GM18951 (cell line): ENCODE measurements around the gene HNF4A.

Experiments
- POLR2A ChIP-seq: IDR thresholded peaks from 4 replicates; pipeline ENCODE4 v1.6.1; 2011; ENCODE audit warnings: mild to moderate bottlenecking; ENCODE audit not compliant: insufficient read length, insufficient read depth; ENCODE audit errors: extremely low read depth
- in situ Hi-C: fragments of 300-500 bp; cut with MboI; formaldehyde crosslinking; loops from one replicate; pipeline ENCODE4 v1.12.0; 2022; ENCODE audit warnings: low sequenced_read_pairs, mixed read lengths, inconsistent platforms; ENCODE audit not compliant: unreplicated experiment

HNF4A gene

GRCh38 chr20:44422083-44422482 lies 66.6 kb downstream of the HNF4A start:
- no peak for TF ChIP-seq POLR2A
- in situ Hi-C loops: no loop called here

GRCh38 chr20:44423480-44423879 lies 68.0 kb downstream of the HNF4A start:
- TF ChIP-seq POLR2A: no peak
- in situ Hi-C loops: no loop called here

GRCh38 chr20:44424039-44424495 lies 68.6 kb downstream of the HNF4A start:
- in situ Hi-C loops: no loop called here
- TF ChIP-seq POLR2A: no peak

- TF ChIP-seq POLR2A: no peak
- in situ Hi-C loops: no loop called here
These were observed 70.4 kb downstream of the HNF4A start for GRCh38 chr20:44425923-44426322.

- TF ChIP-seq POLR2A: no peak
- in situ Hi-C loops: no loop called here
These were observed 71.6 kb downstream of the HNF4A start for GRCh38 chr20:44426879-44427790.

GRCh38 chr20:44427804-44428173 lies 72.3 kb downstream of the HNF4A start:
- no peak for TF ChIP-seq POLR2A
- in situ Hi-C loops: no loop called here

GRCh38 chr20:44428174-44429016 lies 72.9 kb downstream of the HNF4A start:
- in situ Hi-C loops: no loop called here
- no peak for TF ChIP-seq POLR2A

GRCh38 chr20:44429017-44429339 lies 73.5 kb downstream of the HNF4A start:
- TF ChIP-seq POLR2A: no peak
- in situ Hi-C loops: no loop called here

- in situ Hi-C loops: no loop called here
- TF ChIP-seq POLR2A: no peak
These were observed 74.1 kb downstream of the HNF4A start for GRCh38 chr20:44429419-44430269.

GRCh38 chr20:44430270-44431065 lies 75.0 kb downstream of the HNF4A start:
- in situ Hi-C loops: no loop called here
- TF ChIP-seq POLR2A: no peak

GRCh38 chr20:44431118-44431501 lies 75.6 kb downstream of the HNF4A start:
- in situ Hi-C loops: no loop called here
- TF ChIP-seq POLR2A: no peak

GRCh38 chr20:44431502-44432234 lies 76.2 kb downstream of the HNF4A start:
- TF ChIP-seq POLR2A: no peak
- in situ Hi-C loops: no loop called here
